ENCODE data around the gene DLEU7. TPM values are rescaled to one million over a fixed set of nuclear protein-coding genes. Genes with fewer than 3 reads are reported as not detected.

The DLEU7 gene
- total RNA-seq, 3 donors from 2014 or later (not counting 1 experiment from before 2014, with no cell fraction given): 0.20 TPM; not detected in 2

- Histone ChIP-seq H3K4me1 (ENCODE audit: control insufficient read depth, insufficient read depth, low read length) (peaks cover 4% of the 10 kb centered on the region), H3K27ac (ENCODE audit: low read length) (no peak overlapping the region), H3K4me3 (ENCODE audit: low read length) (no peak overlapping the region), H3K9me3 (ENCODE audit: control insufficient read depth, insufficient read depth, low read length) (no peaks in the 10 kb centered on the region), H3K27me3 (ENCODE audit: control insufficient read depth, insufficient read depth, low read length) (peaks cover 7% of the 10 kb centered on the region), H3K36me3 (ENCODE audit: control insufficient read depth, insufficient read depth, low read length) (no peaks in the 10 kb centered on the region)
- Mint-ChIP-seq H3K9me3 (no peaks in the 10 kb centered on the region), H3K27ac (no peak overlapping the region), H3K4me1 (peaks cover 9 to 14% of the 10 kb centered on the region in 2 donors), H3K4me3 (no peak overlapping the region), H3K36me3 (no peaks in the 10 kb centered on the region), H3K27me3 (ENCODE audit: low read depth in 2 of 2) (peaks cover 18 to 45% of the 10 kb centered on the region in 2 donors)
- DNase-seq (no peak), ATAC-seq (no peak)
- TF ChIP-seq, protein P1, sequence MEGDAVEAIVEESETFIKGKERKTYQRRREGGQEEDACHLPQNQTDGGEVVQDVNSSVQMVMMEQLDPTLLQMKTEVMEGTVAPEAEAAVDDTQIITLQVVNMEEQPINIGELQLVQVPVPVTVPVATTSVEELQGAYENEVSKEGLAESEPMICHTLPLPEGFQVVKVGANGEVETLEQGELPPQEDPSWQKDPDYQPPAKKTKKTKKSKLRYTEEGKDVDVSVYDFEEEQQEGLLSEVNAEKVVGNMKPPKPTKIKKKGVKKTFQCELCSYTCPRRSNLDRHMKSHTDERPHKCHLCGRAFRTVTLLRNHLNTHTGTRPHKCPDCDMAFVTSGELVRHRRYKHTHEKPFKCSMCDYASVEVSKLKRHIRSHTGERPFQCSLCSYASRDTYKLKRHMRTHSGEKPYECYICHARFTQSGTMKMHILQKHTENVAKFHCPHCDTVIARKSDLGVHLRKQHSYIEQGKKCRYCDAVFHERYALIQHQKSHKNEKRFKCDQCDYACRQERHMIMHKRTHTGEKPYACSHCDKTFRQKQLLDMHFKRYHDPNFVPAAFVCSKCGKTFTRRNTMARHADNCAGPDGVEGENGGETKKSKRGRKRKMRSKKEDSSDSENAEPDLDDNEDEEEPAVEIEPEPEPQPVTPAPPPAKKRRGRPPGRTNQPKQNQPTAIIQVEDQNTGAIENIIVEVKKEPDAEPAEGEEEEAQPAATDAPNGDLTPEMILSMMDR (IDR thresholded peaks at IDR 0.05): no peak
- intact Hi-C loops (cut with micrococcal nuclease): no loop called here
- 84% methylated on average over 8 of the region's 10 CpGs for WGBS (ENCODE audit: insufficient coverage)
Measured at GRCh38 chr13:50842251-50842989, 1.1 kb downstream of the DLEU7 start.

- DNase-seq: no peak
- Histone ChIP-seq H3K27ac (ENCODE audit: low read length) (no peak overlapping the region), H3K9me3 (ENCODE audit: control insufficient read depth, insufficient read depth, low read length) (no peaks in the 10 kb centered on the region), H3K27me3 (ENCODE audit: control insufficient read depth, insufficient read depth, low read length) (peaks cover 7% of the 10 kb centered on the region), H3K4me1 (ENCODE audit: control insufficient read depth, insufficient read depth, low read length) (peaks cover 4% of the 10 kb centered on the region), H3K4me3 (ENCODE audit: low read length) (no peak overlapping the region), H3K36me3 (ENCODE audit: control insufficient read depth, insufficient read depth, low read length) (no peaks in the 10 kb centered on the region)
- TF ChIP-seq, protein P1 (IDR thresholded peaks at IDR 0.05): no peak
- Mint-ChIP-seq H3K4me3 (no peak overlapping the region), H3K9me3 (no peaks in the 10 kb centered on the region), H3K27ac (no peak overlapping the region), H3K36me3 (no peaks in the 10 kb centered on the region), H3K27me3 (ENCODE audit: low read depth in 2 of 2) (peaks cover 18 to 39% of the 10 kb centered on the region in 2 donors), H3K4me1 (peaks cover 5 to 9% of the 10 kb centered on the region in 2 donors)
- WGBS (ENCODE audit: insufficient coverage): 85% methylated on average over 5 of the region's 7 CpGs
- intact Hi-C loops (cut with micrococcal nuclease): no loop called here
- ATAC-seq: no peak
Measured at GRCh38 chr13:50841786-50842185, 1.7 kb downstream of the DLEU7 start.

- H3K36me3 Mint-ChIP-seq: no peaks in the 10 kb centered on the region
- H3K4me1 ChIP-seq (ENCODE audit: control insufficient read depth, insufficient read depth, low read length): peaks cover 4% of the 10 kb centered on the region
- no peak for ATAC-seq
- H3K9me3 ChIP-seq (ENCODE audit: control insufficient read depth, insufficient read depth, low read length): no peaks in the 10 kb centered on the region
- H3K4me3 ChIP-seq (ENCODE audit: low read length): no peak overlapping the region
- H3K4me1 Mint-ChIP-seq: peaks cover 0 to 5% of the 10 kb centered on the region in 2 donors
- intact Hi-C loops (cut with micrococcal nuclease): no loop called here
- TF ChIP-seq, protein P1 (IDR thresholded peaks at IDR 0.05): no peak
- no peak overlapping the region for H3K27ac Mint-ChIP-seq
- DNase-seq: no peak
- 81% methylated on average over 3 of the region's 3 CpGs for WGBS (ENCODE audit: insufficient coverage)
- H3K9me3 Mint-ChIP-seq: no peaks in the 10 kb centered on the region
- peaks cover 21 to 44% of the 10 kb centered on the region in 2 donors for H3K27me3 Mint-ChIP-seq (ENCODE audit: low read depth in 2 of 2)
- no peaks in the 10 kb centered on the region for H3K36me3 ChIP-seq (ENCODE audit: control insufficient read depth, insufficient read depth, low read length)
- H3K4me3 Mint-ChIP-seq: no peak overlapping the region
- peaks cover 7% of the 10 kb centered on the region for H3K27me3 ChIP-seq (ENCODE audit: control insufficient read depth, insufficient read depth, low read length)
- H3K27ac ChIP-seq (ENCODE audit: low read length): no peak overlapping the region
Measured at GRCh38 chr13:50840284-50840683, 3.2 kb downstream of the DLEU7 start.

Measured in natural killer cell (primary cell).